BLaER1 treated with 17β-estradiol and CSF1 and Interleukin-3, amounts not matched to agents 10 nM and 100 nM (cell line): ENCODE results near the gene EFHD2.
A peak's percentile ranks its signal among the peaks of the same experiment; 100 is the strongest.

Experiments
- H3K27ac ChIP-seq, 11 experiments: shearing (Covaris generic); formaldehyde crosslinking; 2 replicates each; pipeline ENCODE4 v1.8.1; 2022
- H3K27me3 ChIP-seq, 11 experiments: shearing (Covaris generic); formaldehyde crosslinking; 2 replicates each; pipeline ENCODE4 v1.8.1; 2022
- H3K36me3 ChIP-seq, 11 experiments: shearing (Covaris generic); formaldehyde crosslinking; 2 replicates each; pipeline ENCODE4 v1.8.1; 2022
- H3K4me1 ChIP-seq, 10 experiments: shearing (Covaris generic); formaldehyde crosslinking; 2 replicates each; pipeline ENCODE4 v1.8.1; 2022
- H3K4me2 ChIP-seq, 11 experiments: shearing (Covaris generic); formaldehyde crosslinking; 2 replicates each; pipeline ENCODE4 v1.8.1; 2022
- H3K4me3 ChIP-seq, 10 experiments: shearing (Covaris generic); formaldehyde crosslinking; 2 replicates each; pipeline ENCODE4 v1.8.1; 2022
- H3K9ac ChIP-seq, 11 experiments: shearing (Covaris generic); formaldehyde crosslinking; 2 replicates each; pipeline ENCODE4 v1.8.1; 2022
- H3K9me3 ChIP-seq, 11 experiments: shearing (Covaris generic); formaldehyde crosslinking; replicated peaks in 1 of 11; 2 replicates each; pipeline ENCODE4 v1.8.1; 2022
- H4K20me1 ChIP-seq, 11 experiments: shearing (Covaris generic); formaldehyde crosslinking; 2 replicates each; pipeline ENCODE4 v1.8.1; 2022
- Cebpa-rat ChIP-seq, 11 experiments: shearing (Covaris generic); IDR thresholded peaks; 2 replicates each; pipeline ENCODE4 v1.8.1; 2022

EFHD2 gene

DNA sequence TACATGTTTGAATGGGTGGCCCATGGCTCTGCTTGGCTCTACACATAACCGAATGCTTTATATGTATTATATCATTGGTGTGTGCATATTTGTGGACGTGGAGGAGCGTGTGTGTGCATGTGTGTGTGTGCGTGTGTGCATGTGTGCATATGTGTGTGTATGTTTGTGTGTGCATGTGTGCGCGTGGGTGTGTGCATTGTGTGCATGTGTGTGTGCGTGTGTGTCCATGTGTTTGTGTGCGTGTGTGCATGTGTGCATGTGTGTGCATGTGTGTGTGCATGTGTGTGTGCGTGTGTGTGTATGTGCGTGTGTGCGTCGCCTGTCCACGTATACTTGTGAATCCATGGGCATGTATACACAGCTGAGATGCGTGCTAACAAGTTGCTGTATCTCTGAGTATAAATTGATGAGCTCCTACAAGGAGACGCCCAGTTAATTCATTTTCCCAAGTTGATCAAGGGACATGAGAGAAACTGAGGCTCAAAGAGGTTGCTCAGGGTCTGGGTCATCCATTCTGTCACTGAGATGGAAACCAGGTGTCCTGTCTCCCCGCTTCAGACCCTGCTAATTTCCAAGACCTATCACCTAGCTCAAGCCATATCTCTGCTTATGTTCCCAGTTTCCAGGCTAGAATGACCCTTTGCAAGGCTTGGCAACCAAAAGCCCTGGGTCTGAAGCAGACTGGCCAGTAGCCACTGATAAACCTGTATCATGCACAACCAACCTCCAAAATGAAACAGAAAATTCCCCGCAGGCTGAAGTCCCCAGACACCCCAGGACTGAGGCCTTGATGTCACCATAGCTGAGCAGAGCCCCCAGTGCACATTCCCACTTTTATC is 25.8 kb downstream of the EFHD2 start:
- no peak for TF ChIP-seq Cebpa-rat (IDR thresholded peaks at IDR 0.05)
- peaks cover 6 to 24% (median 20%) of the 10 kb centered on the region in 11 experiments; a peak in 21 of 22 replicates for H3K36me3 ChIP-seq
- H4K20me1 ChIP-seq, result peaks cover 6 to 24% (median 12%) of the 10 kb centered on the region in 11 experiments; a peak in 19 of 22 replicates
- peak overlapping the region in 8 of 11 experiments; percentile 45 to 79 (median 70); a peak in 16 of 22 replicates for H3K27ac ChIP-seq
- H3K9ac ChIP-seq, result peak overlapping the region in 7 of 11 experiments; percentile 4 to 58 (median 47); a peak in 9 of 22 replicates
- H3K4me2 ChIP-seq, result peak overlapping the region; percentile 9 to 89 (median 65); a peak in 19 of 22 replicates
- no peaks in the 10 kb centered on the region for H3K27me3 ChIP-seq
- H3K4me1 ChIP-seq, result peaks cover 8 to 76% (median 34%) of the 10 kb centered on the region in 10 experiments; a peak in 18 of 20 replicates
- no peaks in the 10 kb centered on the region for H3K9me3 ChIP-seq
- H3K4me3 ChIP-seq, result peak overlapping the region in 1 of 10 experiments; percentile 25; a peak in 1 of 20 replicates

GRCh38 chr1:15436881-15437442 is 27.3 kb downstream of the EFHD2 start:
- Histone ChIP-seq H3K36me3 (peaks cover 0 to 9% (median 5%) of the 10 kb centered on the region in 11 experiments; a peak in 13 of 22 replicates), H3K4me3 (no peak overlapping the region), H3K9ac (no peak overlapping the region), H3K4me1 (peaks cover 8 to 61% (median 34%) of the 10 kb centered on the region in 10 experiments; a peak in 18 of 20 replicates), H4K20me1 (peaks cover 0 to 9% (median 0%) of the 10 kb centered on the region in 11 experiments; a peak in 3 of 22 replicates), H3K9me3 (no peaks in the 10 kb centered on the region), H3K4me2 (peak overlapping the region in 1 of 11 experiments; percentile 84; a peak in 2 of 22 replicates), H3K27ac (peak overlapping the region in 3 of 11 experiments; percentile 72 to 79 (median 75); a peak in 2 of 22 replicates), H3K27me3 (no peaks in the 10 kb centered on the region)
- no peak for TF ChIP-seq Cebpa-rat (IDR thresholded peaks at IDR 0.05)

- Histone ChIP-seq H4K20me1 (peaks cover 0 to 1% (median 0%) of the 10 kb centered on the region in 11 experiments; a peak in 2 of 22 replicates), H3K27ac (no peak overlapping the region), H3K9ac (no peak overlapping the region), H3K4me2 (no peak overlapping the region), H3K36me3 (no peaks in the 10 kb centered on the region), H3K27me3 (no peaks in the 10 kb centered on the region), H3K9me3 (no peaks in the 10 kb centered on the region), H3K4me3 (no peak overlapping the region), H3K4me1 (peaks cover 16 to 44% (median 28%) of the 10 kb centered on the region in 10 experiments)
- TF ChIP-seq Cebpa-rat (IDR thresholded peaks at IDR 0.05), result no peak
These were observed 29.6 kb downstream of the EFHD2 start for GRCh38 chr1:15439325-15439724.

DNA sequence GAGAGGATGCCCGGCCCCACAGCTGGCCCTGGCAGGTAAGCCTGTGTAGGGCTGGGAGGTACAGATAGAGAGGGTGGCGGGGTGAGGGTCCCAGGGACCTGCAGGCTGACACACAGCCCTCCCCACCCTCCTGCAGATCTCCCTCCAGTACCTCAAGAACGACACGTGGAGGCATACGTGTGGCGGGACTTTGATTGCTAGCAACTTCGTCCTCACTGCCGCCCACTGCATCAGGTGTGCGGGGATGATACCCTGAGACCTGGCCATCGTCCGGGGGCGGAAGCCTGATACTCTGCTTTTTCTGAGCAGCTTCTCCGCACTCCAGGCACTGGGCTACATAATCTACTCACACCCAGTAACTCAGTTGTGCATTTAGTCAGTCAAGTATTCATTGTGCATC is 30.7 kb downstream of the EFHD2 start:
- no peak overlapping the region for H3K27ac ChIP-seq
- H3K27me3 ChIP-seq, result no peaks in the 10 kb centered on the region
- no peak for TF ChIP-seq Cebpa-rat (IDR thresholded peaks at IDR 0.05)
- H3K4me1 ChIP-seq, result peaks cover 16 to 44% (median 28%) of the 10 kb centered on the region in 10 experiments
- H3K9me3 ChIP-seq, result no peaks in the 10 kb centered on the region
- H4K20me1 ChIP-seq, result peaks cover 0 to 5% (median 0%) of the 10 kb centered on the region in 11 experiments; a peak in 1 of 22 replicates
- H3K4me3 ChIP-seq, result no peak overlapping the region
- no peak overlapping the region for H3K9ac ChIP-seq
- no peaks in the 10 kb centered on the region for H3K36me3 ChIP-seq
- H3K4me2 ChIP-seq, result no peak overlapping the region

- Histone ChIP-seq H3K9me3 (no peaks in the 10 kb centered on the region), H4K20me1 (peaks cover 0 to 5% (median 0%) of the 10 kb centered on the region in 11 experiments; a peak in 2 of 22 replicates), H3K4me3 (no peak overlapping the region)
These were observed 31.6 kb downstream of the EFHD2 start for GRCh38 chr1:15441247-15441646.

DNA sequence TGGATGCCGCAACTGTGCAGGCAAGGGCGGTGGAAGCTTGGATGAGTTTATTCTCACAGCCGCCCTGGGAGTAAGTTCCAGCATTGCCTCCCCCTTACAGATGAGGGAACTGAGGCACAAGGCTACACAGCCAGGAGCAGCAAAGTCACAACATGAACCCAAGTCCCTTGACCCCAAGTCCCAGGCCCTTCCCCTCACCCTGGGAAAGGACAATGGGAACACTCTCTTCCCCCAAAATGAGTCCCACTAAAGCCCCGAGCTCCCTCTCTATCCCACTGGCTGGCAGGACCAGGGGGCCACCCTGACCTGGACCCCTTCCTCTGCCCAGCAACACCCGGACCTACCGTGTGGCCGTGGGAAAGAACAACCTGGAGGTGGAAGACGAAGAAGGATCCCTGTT is 32.4 kb downstream of the EFHD2 start:
- Histone ChIP-seq H3K9me3 (no peaks in the 10 kb centered on the region), H3K27me3 (no peaks in the 10 kb centered on the region), H3K36me3 (no peaks in the 10 kb centered on the region), H3K4me2 (no peak overlapping the region), H4K20me1 (peaks cover 0 to 8% (median 0%) of the 10 kb centered on the region in 11 experiments; a peak in 2 of 22 replicates), H3K27ac (no peak overlapping the region), H3K4me1 (peaks cover 16 to 40% (median 36%) of the 10 kb centered on the region in 10 experiments), H3K4me3 (no peak overlapping the region), H3K9ac (no peak overlapping the region)
- no peak for TF ChIP-seq Cebpa-rat (IDR thresholded peaks at IDR 0.05)

More at GRCh38 chr1:15441247-15441646, 31.6 kb downstream of the EFHD2 start:
- no peaks in the 10 kb centered on the region for H3K27me3 ChIP-seq
- H3K9ac ChIP-seq, result no peak overlapping the region
- no peak overlapping the region for H3K27ac ChIP-seq
- H3K4me2 ChIP-seq, result no peak overlapping the region
- no peak; a peak in 1 of 22 replicates for TF ChIP-seq Cebpa-rat (IDR thresholded peaks at IDR 0.05)
- H3K4me1 ChIP-seq, result peaks cover 16 to 44% (median 32%) of the 10 kb centered on the region in 10 experiments
- H3K36me3 ChIP-seq, result no peaks in the 10 kb centered on the region

DNA sequence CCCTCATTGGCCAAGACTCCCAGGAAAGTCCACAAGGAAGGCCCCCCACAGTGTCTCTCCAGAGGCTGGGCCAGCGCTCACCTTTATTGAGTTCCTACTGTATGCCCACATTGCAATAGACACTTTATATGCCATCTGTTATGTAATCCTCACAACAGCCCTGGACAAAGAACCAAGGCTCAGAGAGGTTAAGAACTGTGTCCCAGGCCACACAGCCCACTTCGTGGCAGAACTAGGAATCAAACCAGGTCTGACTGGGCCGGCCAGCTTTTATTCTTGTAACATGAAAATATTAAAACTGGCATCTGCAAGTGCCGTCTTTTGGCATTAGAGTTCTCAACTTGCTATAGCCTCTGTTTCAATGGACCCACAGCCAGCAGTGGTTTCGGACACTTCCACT is 33.1 kb downstream of the EFHD2 start:
- Histone ChIP-seq H3K9me3 (no peaks in the 10 kb centered on the region), H3K4me1 (peaks cover 16 to 39% (median 35%) of the 10 kb centered on the region in 10 experiments), H3K27me3 (no peaks in the 10 kb centered on the region), H3K36me3 (no peaks in the 10 kb centered on the region), H3K4me2 (no peak overlapping the region), H3K9ac (no peak overlapping the region), H3K4me3 (no peak overlapping the region), H4K20me1 (peaks cover 0 to 8% (median 0%) of the 10 kb centered on the region in 11 experiments; a peak in 2 of 22 replicates), H3K27ac (no peak overlapping the region)
- TF ChIP-seq Cebpa-rat (IDR thresholded peaks at IDR 0.05), result no peak

DNA sequence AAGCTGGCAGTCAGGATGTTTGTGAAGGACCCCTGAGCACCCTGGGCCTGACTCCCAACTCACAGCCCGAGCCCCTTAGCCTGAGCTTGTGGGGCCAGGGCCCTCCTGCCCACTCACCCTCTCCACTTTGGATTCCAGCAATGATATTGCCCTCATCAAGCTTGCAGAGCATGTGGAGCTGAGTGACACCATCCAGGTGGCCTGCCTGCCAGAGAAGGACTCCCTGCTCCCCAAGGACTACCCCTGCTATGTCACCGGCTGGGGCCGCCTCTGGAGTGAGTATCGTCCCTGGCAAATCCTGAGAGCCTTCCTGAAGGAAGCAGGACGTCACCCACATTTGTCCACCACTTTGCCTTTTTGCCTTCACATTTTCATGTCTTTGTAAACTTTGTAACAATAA is 33.6 kb downstream of the EFHD2 start:
- no peak overlapping the region for H3K27ac ChIP-seq
- H3K9ac ChIP-seq, result no peak overlapping the region
- H3K4me3 ChIP-seq, result no peak overlapping the region
- no peak for TF ChIP-seq Cebpa-rat (IDR thresholded peaks at IDR 0.05)
- H3K36me3 ChIP-seq, result no peaks in the 10 kb centered on the region
- H3K4me2 ChIP-seq, result peak overlapping the region in 2 of 11 experiments; percentile 66 to 72; a peak in 1 of 22 replicates
- no peaks in the 10 kb centered on the region for H3K27me3 ChIP-seq
- peaks cover 0 to 8% (median 0%) of the 10 kb centered on the region in 11 experiments; a peak in 2 of 22 replicates for H4K20me1 ChIP-seq
- peaks cover 16 to 38% (median 35%) of the 10 kb centered on the region in 10 experiments for H3K4me1 ChIP-seq
- no peaks in the 10 kb centered on the region for H3K9me3 ChIP-seq
